SK-N-SH (cell line): ENCODE data around the gene MPV17. TPM values are rescaled to one million over a fixed set of nuclear protein-coding genes. Genes with fewer than 3 reads are reported as not detected.

Experiments used
- CTCF ChIA-PET: fragments of 300-600, 350-600 bp; formaldehyde crosslinking; extraction: SDS; loops from one replicate; lab custom pipeline; 2021; lab: Yijun Ruan, JAX
- POLR2A ChIA-PET: fragments of 350-600 bp; sonication (Branson Sonifier 250); formaldehyde crosslinking; extraction: SDS; loops from one replicate; lab custom pipeline; 2020; ENCODE audit warnings: antibody characterized with exemption, inconsistent platforms; lab: Yijun Ruan, JAX
- DNase-seq: peaks from one replicate; pipeline ENCODE4 v3.0.0; 2012
- H2AFZ ChIP-seq: fragments of 200-600 bp; sonication (generic); 2 replicates; pipeline ENCODE4 v1.8.1; 2016; ENCODE audit warnings: antibody characterized with exemption, mild to moderate bottlenecking, low read depth
- H3F3A ChIP-seq: fragments of 200-600 bp; sonication (generic); replicated peaks from 2 replicates; pipeline ENCODE3; 2016; ENCODE audit warnings: antibody characterized with exemption, mild to moderate bottlenecking; ENCODE audit not compliant: insufficient read depth
- H3K27ac ChIP-seq, 2 experiments: fragments of 200-500 bp in 1 of 2; fragments of 200-600 bp in 1 of 2; sonication (Bioruptor generic) in 1 of 2; sonication (generic), shearing (Covaris generic) in 1 of 2; 2 replicates each; pipeline versions ENCODE4 v1.5.1 to v1.6.1; 2014 to 2016; ENCODE audit warnings: low read depth in 2 of 2, inconsistent platforms in 1 of 2, low read length in 1 of 2, mild to moderate bottlenecking in 1 of 2, mixed read lengths in 1 of 2
- H3K27me3 ChIP-seq: fragments of 200-600 bp; sonication (generic), shearing (Covaris generic); 2 replicates; pipeline ENCODE4 v1.6.1; 2016; ENCODE audit warnings: mixed run types; ENCODE audit not compliant: insufficient read depth
- H3K36me3 ChIP-seq, 2 experiments: fragments of 200-500 bp in 1 of 2; fragments of 200-600 bp in 1 of 2; sonication (Bioruptor generic) in 1 of 2; sonication (generic) in 1 of 2; replicated peaks in 1 of 2; 2 replicates each; pipeline versions ENCODE3 to v1.5.1; 2014 to 2016; ENCODE audit warnings: low read length in 1 of 2, mild to moderate bottlenecking in 1 of 2; ENCODE audit not compliant: insufficient read depth in 2 of 2, control insufficient read depth in 1 of 2
- H3K4me1 ChIP-seq, 2 experiments: fragments of 200-500 bp in 1 of 2; fragments of 200-600 bp in 1 of 2; sonication (Bioruptor generic) in 1 of 2; sonication (generic), shearing (Covaris generic) in 1 of 2; 2 replicates each; pipeline versions ENCODE4 v1.5.1 to v1.6.1; 2014 to 2016; ENCODE audit warnings: low read depth in 1 of 2, low read length in 1 of 2, mixed run types in 1 of 2; ENCODE audit not compliant: insufficient read depth in 2 of 2, control insufficient read depth in 1 of 2
- H3K4me2 ChIP-seq: fragments of 200-600 bp; sonication (generic), shearing (Covaris generic); 2 replicates; pipeline ENCODE4 v1.6.1; 2017; ENCODE audit warnings: mixed run types
- H3K4me3 ChIP-seq, 2 experiments: fragments of 200-500 bp in 1 of 2; fragments of 200-600 bp in 1 of 2; sonication (Bioruptor generic) in 1 of 2; sonication (generic), shearing (Covaris generic) in 1 of 2; 2 replicates each; pipeline versions ENCODE4 v1.5.1 to v1.8.1; 2014 to 2016; ENCODE audit warnings: low read depth in 2 of 2, inconsistent platforms in 1 of 2, low read length in 1 of 2, mild to moderate bottlenecking in 1 of 2, mixed read lengths in 1 of 2, moderate library complexity in 1 of 2
- H3K79me2 ChIP-seq: fragments of 200-600 bp; sonication (generic); 2 replicates; pipeline ENCODE4 v1.8.1; 2017; ENCODE audit warnings: mild to moderate bottlenecking; ENCODE audit not compliant: insufficient read depth
- H3K9ac ChIP-seq: fragments of 200-600 bp; sonication (generic); 2 replicates; pipeline ENCODE4 v1.6.1; 2017; ENCODE audit warnings: mixed run types
- H3K9me2 ChIP-seq: fragments of 200-600 bp; sonication (generic); 2 replicates; pipeline ENCODE4 v1.6.1; 2017; ENCODE audit warnings: mixed run types
- H3K9me3 ChIP-seq: fragments of 200-600 bp; sonication (generic); 2 replicates; pipeline ENCODE4 v1.6.1; 2017; ENCODE audit warnings: mixed run types, mild to moderate bottlenecking, moderate library complexity
- H4K20me1 ChIP-seq: fragments of 200-600 bp; sonication (generic); 2 replicates; pipeline ENCODE4 v1.6.1; 2017; ENCODE audit warnings: mild to moderate bottlenecking, mixed run types; ENCODE audit not compliant: insufficient read depth
- CHD2 ChIP-seq: fragments of 150-350 bp; IDR thresholded peaks from 2 replicates; pipeline ENCODE4 v1.6.1; 2018; ENCODE audit warnings: low read length; ENCODE audit not compliant: partially characterized antibody
- ELF1 ChIP-seq: IDR thresholded peaks from 2 replicates; pipeline ENCODE4 v1.4.0; 2012
- EP300 ChIP-seq, 2 experiments: IDR thresholded peaks; 2 replicates each; pipeline versions ENCODE4 v1.4.0 to v1.6.1; 2012; ENCODE audit warnings: borderline replicate concordance in 1 of 2, low read depth in 1 of 2, low read length in 1 of 2
- IRF3 ChIP-seq: fragments of 150-350 bp; IDR thresholded peaks from 2 replicates; pipeline ENCODE4 v1.6.1; 2016; ENCODE audit warnings: mild to moderate bottlenecking, low read depth, low read length
- MAX ChIP-seq: IDR thresholded peaks from 2 replicates; pipeline ENCODE4 v1.4.0; 2012; ENCODE audit warnings: low read depth
- NFIC ChIP-seq: IDR thresholded peaks from 2 replicates; pipeline ENCODE4 v1.4.0; 2012; ENCODE audit warnings: borderline replicate concordance
- PBX3 ChIP-seq: IDR thresholded peaks from 2 replicates; pipeline ENCODE4; 2012
- POLR2AphosphoS5 ChIP-seq: IDR thresholded peaks from 2 replicates; pipeline ENCODE4 v1.6.1; 2012; ENCODE audit warnings: low read depth, low read length
- RAD21 ChIP-seq: IDR thresholded peaks from 2 replicates; pipeline ENCODE4 v1.6.1; 2012; ENCODE audit warnings: mild to moderate bottlenecking, low read length
- RFX5 ChIP-seq: IDR thresholded peaks from 2 replicates; pipeline ENCODE4 v1.6.1; 2012; ENCODE audit warnings: mild to moderate bottlenecking, improper control_type of control experiment, low read length
- RXRA ChIP-seq: IDR thresholded peaks from 2 replicates; pipeline ENCODE4 v1.4.0; 2012; ENCODE audit warnings: low read depth, mild to moderate bottlenecking, borderline replicate concordance
- USF2 ChIP-seq: fragments of 150-350 bp; IDR thresholded peaks from 2 replicates; pipeline ENCODE4 v1.6.1; 2017; ENCODE audit warnings: antibody characterized with exemption, low read length, low read depth, borderline replicate concordance
- ZBTB33 ChIP-seq: IDR thresholded peaks from 2 replicates; pipeline ENCODE4 v1.4.0; 2012; ENCODE audit warnings: low read depth, borderline replicate concordance
- WGBS: methylation state at CpG from one replicate; pipeline ENCODE4 v1.1.6; 2017; ENCODE audit warnings: low lambda C conversion rate; 5-methylcytosine and 5-hydroxymethylcytosine counted together
- polyA plus RNA-seq, 3 experiments: library from polyadenylated mRNA; depleted of rRNA; stranded (reverse); fragments of >200 nt; gene quantifications; 2 replicates each; pipeline ENCODE4 v1.2.3, GENCODE V29; 2012

The MPV17 gene
- polyA plus RNA-seq, 1 of the 3 experiments (the other 2 are of a cell fraction), result 255 TPM

- WGBS, result 68% methylated on average over 18 of the region's 18 CpGs
- TF ChIP-seq ZBTB33 (no peak), PBX3 (no peak)
- Histone ChIP-seq H4K20me1 (no peaks in the 10 kb centered on the region), H3K79me2 (no peaks in the 10 kb centered on the region), H3K9ac (no peak overlapping the region), H2AFZ (no peak overlapping the region), H3F3A (peaks cover 9% of the 10 kb centered on the region), H3K9me3 (no peaks in the 10 kb centered on the region), H3K4me2 (no peak overlapping the region), H3K36me3 (no peaks in the 10 kb centered on the region), H3K9me2 (no peaks in the 10 kb centered on the region), H3K27me3 (no peaks in the 10 kb centered on the region), H3K4me1 (peaks cover 0 to 4% of the 10 kb centered on the region in 2 experiments; a peak in 1 of 4 replicates), H3K4me3 (no peak overlapping the region), H3K27ac (no peak overlapping the region)
- POLR2A ChIA-PET, result interaction anchor here (0.6 kb wide), 1 partner anchor 197 kb away, joined by 3 read pairs; no protein-coding TSS in a partner anchor
- no peak for DNase-seq
- CTCF ChIA-PET, result interaction anchor here (0.9 to 18.7 kb wide), 5 partner anchors 10 to 165 kb away, joined by 3 to 284 read pairs (median 5); partner anchors contain the start of gene TRIM54
Measured at GRCh38 chr2:27298391-27299080, 24.4 kb downstream of the MPV17 start.

- no peak for DNase-seq
- Histone ChIP-seq H3K9me3 (no peaks in the 10 kb centered on the region), H3K9ac (no peak overlapping the region), H3K27me3 (no peaks in the 10 kb centered on the region), H4K20me1 (no peaks in the 10 kb centered on the region), H3F3A (peaks cover 15% of the 10 kb centered on the region), H3K27ac (no peak overlapping the region), H3K36me3 (no peaks in the 10 kb centered on the region), H2AFZ (no peak overlapping the region), H3K79me2 (no peaks in the 10 kb centered on the region), H3K4me3 (no peak overlapping the region), H3K4me2 (no peak overlapping the region), H3K9me2 (no peaks in the 10 kb centered on the region), H3K4me1 (peaks cover 2 to 13% of the 10 kb centered on the region in 2 experiments; a peak in 3 of 4 replicates)
- CTCF ChIA-PET, result interaction anchor here (0.6 to 18.7 kb wide), 3 partner anchors 15 to 32 kb away, joined by 3 to 284 read pairs (median 9); partner anchors contain the start of gene TRIM54
- WGBS, result 83% methylated on average over 3 of the region's 3 CpGs
- POLR2A ChIA-PET, result no interaction called here
- TF ChIP-seq POLR2AphosphoS5, result no peak
- no peak for TF ChIP-seq RFX5
- TF ChIP-seq IRF3, result no peak
- no peak for TF ChIP-seq MAX
- no peak for TF ChIP-seq EP300 (IDR thresholded peaks at IDR 0.05; ENCODE audit: borderline replicate concordance in 1 of 2, low read depth in 1 of 2, low read length in 1 of 2)
- TF ChIP-seq RXRA, result no peak
- TF ChIP-seq ELF1, result no peak
- no peak for TF ChIP-seq PBX3
- no peak for TF ChIP-seq USF2
- TF ChIP-seq NFIC, result no peak
- TF ChIP-seq RAD21, result no peak
- no peak for TF ChIP-seq CHD2
Measured at GRCh38 chr2:27297195-27297594, 25.7 kb downstream of the MPV17 start.
